CD4-positive, alpha-beta T cell treated with Interleukin-1 beta for 1 hour (primary cell): ENCODE results near the gene TP63.

Experiments
- DNase-seq, 2 donors: peaks; one replicate each; pipeline ENCODE4 v3.0.0-alpha.2; 2020 to 2022

TP63 gene

DNA sequence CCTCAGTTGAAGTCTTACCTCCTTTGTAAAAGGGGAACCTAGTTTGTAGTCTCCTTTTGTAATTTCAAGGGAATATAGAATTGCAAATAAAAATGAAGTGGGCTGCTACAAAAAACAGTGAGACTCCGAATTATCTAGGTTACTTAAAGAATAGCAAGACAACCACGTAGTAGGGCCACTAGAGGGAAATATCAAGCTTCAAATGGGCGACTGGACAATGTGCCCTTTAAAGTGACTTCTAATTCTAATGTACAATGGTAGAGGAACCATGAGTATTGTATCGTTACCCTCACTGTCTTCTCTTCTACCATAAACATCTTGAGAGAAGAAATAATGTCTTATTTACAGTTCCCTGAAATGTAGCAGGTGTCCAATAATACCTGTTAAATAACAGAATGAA is 56.3 kb downstream of the TP63 start:
- DNase-seq: no peak

DNA sequence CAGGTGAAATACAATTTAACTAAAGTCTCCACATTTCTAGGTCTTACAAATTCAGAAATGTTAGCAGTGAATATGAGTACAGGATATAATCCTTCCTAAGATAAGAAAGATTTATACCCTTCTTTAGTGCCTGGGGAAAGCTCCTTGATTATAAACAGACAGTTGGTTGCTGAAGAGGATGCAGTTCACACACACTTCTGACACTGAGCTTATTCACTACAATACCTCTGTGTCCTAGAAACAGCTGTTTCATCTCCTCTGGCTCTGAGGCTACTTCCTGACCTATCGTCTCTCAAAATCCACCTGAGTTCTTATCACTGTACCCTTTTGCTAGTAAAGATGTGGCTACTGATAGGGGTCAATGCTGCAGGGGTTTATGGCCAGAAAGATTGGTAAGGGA is 57.1 kb downstream of the TP63 start:
- DNase-seq: no peak

DNA sequence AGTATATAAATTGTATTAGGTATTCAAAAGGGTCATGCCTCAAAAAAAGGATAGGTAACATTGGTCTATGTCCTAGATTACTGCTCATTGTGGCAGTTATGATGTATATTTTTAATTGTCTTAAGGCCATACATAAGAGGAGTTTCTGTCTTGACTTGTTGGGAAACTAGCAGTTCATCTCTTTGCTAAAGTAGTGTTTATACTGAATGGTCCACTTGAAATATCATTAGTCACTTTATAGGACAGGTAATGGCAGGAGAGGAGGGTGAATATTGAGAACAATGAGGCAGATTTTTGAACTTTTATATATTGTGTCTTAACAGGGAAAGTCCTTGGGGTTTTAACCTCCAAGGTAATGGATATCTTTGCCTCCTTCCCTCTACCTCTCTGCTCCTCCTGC is 58.4 kb downstream of the TP63 start:
- no peak for DNase-seq

DNA sequence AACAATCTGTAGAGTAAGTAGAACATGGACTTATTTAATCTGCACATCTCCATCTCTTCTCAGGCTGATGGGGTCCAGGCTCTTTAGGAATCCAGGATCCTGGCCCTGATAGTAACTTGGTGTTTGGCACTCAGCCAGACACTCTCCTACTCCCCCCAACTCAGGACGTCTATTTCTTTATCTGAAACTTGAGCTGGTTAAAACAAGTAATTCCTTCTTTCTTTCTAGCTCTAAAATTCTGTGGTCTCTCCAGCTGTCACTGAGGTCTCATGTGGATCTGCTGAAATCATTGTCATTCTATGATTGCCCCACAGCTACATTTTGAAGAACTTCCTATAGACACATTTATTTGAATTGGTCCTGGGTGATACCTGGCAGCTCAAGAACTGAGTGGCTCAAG is 59.0 kb downstream of the TP63 start:
- DNase-seq: no peak

DNA sequence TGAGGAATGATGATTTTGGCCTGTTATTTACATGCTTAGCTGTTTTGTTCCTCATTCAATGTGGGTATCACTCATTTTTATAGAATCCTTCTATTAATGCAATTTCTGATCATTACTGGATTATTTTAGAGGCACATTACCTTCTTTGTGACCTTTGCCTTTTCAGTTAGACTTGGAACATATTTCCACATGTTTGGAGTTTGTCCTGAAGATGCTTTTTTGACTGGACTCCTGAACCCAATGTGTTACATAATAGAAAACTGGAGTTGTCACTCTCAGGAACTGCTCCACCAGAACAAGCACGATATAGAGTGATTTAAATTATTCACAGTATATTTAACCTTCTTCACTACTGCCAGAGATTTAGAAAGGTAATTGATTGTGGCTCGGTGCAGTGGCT is 59.5 kb downstream of the TP63 start:
- no peak for DNase-seq

DNA sequence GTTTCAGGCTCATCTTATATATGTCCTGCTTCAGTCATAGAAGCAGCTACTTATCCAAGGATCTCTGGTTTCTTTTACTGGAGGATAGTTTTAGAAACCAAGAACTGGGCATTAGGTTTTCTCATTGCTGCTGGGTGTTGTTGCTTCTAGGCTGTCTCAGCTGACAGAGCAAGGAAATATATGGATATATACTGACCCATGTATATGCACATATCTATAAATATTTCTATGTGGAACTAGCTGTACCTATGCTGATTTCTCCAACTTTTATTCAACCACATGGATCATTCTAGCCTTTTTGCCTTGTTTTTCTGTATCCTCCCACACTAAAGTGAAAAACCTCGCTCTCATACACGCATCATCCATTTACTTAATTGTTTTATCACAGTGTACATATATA is 64.2 kb downstream of the TP63 start:
- DNase-seq: no peak

DNA sequence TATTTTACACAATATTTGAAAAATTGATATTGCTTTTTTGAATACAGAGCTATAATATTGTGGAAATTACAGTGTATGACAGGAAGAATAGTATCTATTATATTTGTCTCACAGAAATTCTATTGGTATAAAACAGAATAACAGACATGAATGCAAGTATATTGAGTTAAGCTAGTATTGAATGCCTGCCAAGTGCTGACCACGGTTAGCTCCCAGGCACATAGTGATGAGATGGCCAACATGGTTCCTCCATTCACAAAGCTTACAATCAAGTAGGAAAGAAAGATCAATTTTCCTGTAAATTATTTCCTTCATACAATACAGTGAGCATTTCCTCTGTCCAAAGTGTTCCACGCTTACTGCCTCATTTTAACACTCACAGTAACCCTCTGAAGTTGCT is 67.6 kb downstream of the TP63 start:
- DNase-seq: no peak

DNA sequence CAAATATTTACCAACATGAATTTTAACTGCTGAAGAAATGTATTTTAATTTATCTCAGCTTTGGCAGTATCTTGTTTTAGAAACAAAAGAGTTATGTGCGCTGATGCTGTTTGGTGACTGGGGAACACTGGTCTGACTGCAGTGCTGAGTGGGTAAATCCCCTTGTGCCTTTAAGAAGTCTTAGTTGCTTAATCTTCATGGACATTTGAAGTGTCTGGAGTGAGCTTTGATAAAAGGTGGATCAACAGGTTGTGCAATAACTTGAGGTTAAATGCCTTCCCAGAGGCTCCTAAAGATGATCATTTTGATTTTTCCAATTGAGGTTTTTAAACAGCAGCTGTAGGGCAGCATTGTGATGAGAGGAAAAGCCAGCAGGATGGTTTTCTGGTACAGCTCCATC is 68.7 kb downstream of the TP63 start:
- DNase-seq: no peak

DNA sequence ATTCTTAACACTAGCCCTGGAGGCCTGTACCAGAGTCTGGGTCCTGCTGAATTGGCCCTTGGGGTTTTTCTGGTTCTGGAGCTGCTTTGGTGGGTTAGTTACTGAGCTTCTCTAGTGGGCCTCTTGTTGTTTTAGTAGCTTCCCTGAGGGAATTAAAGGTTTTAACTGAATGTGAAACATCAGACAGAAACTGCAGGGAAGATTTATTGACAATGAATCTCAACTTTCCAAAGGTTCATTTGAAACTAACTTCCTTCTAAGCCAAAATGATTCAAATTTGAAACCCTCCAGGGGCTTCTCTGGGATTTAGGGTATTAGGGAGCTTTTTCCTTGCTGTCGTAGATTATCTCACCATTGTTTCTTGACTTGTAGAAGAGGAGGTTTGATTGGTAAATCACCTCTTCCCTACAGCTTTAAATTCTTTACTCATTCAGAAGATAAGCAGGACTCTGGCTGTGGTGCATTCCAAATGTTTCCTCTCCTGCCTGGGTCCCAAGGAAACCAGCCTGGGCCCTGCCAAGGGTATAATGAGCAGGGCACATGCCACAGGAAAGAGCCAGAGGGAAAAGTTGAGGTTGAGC is 71.0 kb downstream of the TP63 start:
- DNase-seq: no peak

DNA sequence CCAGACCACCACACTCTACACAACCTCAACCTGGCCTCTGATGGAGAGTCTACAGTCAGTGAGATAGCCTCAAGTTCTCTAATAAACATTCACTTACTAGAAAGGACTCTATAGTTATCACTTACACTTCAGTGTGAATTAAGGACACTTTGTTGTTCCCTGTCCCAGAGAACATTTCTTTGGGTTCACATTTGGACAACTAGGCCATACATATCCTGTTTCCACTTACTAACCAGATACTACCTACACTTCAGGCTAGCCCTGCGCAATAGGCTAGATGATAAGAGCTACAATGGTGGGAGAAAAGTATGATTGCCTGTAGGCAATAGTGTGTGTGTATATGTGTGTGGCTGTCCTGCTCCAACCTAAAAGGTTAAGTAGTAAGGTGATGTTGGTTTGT is 72.7 kb downstream of the TP63 start:
- no peak for DNase-seq

DNA sequence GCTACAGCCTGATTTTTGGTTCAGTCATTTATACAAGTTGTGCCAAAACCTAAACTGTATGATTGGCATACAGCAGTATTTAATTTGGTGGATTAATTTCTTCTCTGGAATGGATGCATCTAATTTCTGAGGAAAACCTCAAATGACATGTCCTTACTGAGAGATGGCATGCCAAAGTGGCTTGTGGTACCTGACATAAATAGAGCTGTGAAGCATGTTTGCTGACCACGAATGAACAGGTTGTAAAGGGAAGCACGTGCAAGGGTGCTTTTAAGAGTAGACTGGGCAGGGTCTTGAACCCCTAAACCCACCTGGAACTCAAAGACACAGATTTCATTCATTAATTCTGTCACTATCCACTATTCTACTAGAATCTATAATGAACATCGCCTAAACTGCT is 77.2 kb downstream of the TP63 start:
- no peak for DNase-seq

DNA sequence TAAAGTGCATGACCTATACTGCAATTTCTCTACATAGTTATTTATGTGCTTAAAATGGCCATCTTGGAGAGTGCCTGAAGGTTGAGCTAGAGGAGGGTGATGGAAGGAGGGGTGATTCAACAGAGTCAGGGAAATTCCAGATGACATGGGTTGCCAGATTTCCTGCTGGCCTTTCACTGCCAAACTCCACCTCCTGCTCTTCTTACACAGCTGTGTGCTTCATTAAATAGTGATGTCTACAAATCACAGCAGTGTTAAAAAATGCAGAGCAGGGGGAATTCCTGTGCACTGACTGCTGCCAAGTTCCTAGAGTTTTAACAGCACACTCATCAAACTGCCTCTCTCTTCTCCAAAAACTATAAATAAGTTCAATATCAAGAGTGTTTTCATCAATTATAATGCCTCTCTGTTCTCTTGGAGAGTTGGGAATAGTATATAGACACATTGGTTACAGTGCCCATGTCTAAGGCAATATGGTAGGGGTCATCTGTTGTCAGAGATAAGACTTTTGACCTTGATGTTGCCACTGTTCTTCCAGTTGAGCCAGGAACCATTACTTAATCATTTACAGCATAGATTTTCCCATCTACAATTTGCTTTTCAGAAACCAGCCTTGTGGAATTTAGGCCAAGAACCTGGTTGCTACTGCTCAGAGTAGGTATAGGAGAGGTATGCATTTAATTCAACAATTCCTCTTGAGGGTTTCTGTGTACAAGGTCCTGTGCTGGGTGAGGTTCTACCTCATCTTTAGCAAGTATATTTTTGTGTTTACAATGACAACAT is 79.6 kb downstream of the TP63 start:
- no peak for DNase-seq

DNA sequence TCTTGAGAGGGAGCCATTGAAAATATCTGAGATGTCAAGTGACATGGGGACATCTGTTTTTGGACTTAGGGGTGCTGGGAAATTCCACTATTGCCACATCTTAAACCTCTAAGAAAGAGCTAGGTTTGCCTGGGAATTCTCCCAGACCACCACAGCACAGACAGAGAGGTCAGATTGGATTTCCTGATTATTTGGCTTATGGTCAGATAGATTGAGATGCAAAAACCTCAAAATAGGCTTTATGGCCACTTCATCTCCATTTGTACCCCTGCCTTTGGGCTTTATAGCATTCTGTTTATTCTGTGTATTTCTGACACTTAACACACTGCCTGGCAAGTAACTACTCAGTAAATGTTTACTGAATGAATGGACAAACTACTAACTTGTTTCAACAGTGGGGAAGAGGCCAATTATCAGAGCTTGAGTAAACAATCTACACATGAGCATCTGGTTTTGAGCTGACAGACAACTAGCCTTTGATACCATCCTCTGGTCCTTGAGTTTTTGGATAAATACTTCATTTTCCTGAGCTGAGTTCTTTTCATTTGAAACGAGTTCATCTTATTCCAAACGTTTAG is 81.8 kb downstream of the TP63 start:
- DNase-seq: no peak

DNA sequence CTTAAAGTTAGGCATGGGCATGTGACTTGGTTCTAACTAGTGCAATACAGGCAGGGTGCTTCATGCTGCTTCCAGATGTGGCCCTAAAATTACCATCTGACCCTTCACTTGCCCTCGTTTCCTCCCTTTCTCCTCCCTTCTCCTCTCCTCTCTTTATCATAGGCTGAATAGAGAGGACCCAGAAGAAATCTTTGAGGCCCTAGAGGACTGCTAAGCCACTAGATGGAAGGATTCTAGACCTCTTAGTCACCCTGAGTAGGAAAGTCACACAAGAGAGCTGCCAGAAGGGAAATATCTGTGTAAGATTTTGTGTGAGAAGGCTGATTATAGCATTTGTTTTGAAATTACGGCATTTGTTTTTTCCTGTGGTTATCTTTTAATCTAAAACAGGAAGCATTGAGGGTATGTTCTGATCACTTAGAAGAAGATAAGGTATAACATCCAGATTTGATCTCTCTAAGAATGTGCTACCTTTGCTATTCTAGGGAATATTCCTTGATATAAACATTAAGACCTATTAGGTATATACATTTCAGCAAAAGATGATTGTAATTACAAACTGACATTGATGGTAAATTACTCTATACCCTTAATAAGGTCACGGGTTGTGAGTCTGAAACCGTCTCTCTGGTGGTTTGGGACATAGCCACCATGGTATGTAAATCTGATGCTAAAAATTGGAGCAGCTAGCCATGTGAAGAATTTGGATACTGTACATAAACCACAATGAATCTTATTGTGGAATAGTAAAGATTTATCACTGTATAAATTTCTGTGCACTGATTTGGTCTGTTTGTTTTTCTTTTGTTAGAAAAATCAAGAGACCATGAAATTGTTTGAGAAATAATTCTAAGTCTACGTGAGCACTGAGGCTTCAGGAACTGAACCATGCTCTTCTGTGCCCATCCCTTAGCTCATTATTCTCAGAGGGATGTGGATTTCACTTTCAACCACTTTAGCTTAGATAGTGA is 84.1 kb downstream of the TP63 start:
- peak in 1 of 2 donors; percentile 4 for DNase-seq

DNA sequence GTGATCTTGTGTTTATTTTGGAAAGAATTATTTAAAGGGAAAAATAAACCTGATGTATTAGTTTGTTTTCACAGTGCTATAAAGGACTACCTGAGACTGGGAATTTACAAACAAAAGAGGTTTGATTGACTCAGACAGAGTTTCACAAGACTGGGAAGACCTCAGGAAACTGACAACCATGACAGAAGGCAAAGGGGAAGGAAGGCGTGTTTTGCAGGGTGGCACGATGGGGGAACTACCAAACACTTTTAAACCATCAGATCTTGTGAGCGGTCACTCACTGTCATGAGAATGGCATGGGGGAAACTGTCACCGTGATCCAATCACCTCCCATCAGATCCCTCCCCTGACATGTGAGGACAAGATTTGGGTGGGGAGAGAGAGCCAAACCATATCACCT is 87.0 kb downstream of the TP63 start:
- no peak for DNase-seq

DNA sequence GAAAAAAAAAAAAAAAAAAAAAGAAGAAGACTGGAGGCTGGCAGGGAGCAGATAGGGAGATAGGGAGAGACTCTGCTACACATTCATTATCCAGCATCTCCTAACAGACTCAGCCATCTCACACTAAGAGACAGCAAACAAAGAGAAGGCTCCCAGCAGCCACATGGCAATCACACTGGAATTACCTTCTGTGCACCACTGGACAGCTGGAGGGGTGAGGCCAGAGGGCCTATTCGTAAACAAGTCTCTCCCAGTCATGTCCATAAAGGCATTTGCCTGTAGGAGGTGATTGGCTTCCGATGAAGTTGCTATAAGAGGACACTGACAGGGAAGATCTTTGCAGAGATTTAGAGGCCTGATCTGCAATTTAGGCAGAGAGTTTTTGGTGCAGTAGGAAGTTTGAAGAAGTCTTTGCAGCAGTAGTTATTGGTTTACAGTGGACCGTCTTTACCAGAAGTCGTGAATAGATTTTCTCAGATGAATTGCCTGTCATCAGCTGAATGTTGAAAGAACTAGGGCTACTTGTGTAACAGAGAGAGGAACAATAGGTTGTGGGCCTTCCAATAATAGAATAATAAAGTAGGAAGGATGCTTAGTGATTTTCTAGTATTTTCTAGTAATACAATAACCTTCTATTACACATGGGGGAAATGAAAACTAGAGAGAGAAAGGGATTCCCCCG is 89.7 kb downstream of the TP63 start:
- no peak for DNase-seq

DNA sequence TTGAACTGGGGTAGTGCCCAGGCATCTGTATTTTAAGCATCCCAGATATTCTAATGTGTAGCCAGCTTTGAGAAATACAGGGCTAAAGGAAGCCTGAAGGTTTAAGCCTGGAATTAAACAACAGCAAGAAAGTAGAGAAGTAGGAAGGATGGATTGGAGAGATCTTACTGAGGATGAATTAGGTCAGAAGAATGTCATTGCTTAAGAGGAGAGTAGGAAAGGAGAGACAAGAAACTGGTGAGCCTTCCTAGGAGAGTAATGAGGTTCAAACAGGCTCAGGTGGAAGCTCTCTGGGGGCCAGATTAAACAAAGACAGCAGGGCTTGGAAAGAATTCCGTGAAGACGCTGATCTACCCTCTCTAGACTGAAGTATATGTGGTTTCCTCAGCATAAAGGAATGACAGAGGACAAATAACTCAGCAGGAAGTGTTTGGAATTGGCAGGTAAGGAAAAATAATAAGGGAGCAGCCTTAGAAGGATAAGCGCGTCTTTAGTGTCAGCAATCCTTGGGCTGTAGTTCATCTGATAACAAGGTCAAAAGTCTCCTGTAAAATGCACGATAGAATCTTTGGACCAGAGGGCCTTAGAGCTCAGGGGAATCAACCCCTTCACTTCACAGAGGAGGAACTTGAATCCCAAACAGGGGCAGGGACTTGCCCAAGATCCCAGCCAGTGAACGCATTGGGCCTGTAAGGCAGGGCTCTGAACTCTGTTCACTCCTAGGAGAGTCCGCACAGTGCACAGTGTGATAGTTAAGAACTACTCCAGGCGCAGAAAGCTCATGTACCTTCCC is 90.9 kb downstream of the TP63 start:
- DNase-seq: no peak

DNA sequence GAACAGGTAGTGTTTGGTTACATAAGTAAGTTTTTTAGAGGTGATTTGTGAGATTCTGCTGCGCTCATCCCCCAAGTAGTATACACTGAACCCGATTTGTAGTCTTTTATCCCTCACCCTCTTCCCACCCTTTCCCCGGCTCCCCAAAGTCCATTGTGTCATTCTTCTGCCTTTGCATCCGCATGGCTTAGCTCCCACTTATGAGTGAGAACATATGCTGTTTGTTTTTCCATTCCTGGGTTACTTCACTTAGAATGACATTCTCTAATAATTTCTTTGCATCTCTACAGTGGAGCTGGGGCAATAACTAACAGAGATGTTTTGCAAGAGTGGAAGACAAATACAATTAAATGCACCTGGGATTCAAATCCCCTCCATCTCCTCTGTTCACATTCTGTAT is 93.2 kb downstream of the TP63 start:
- DNase-seq: no peak

DNA sequence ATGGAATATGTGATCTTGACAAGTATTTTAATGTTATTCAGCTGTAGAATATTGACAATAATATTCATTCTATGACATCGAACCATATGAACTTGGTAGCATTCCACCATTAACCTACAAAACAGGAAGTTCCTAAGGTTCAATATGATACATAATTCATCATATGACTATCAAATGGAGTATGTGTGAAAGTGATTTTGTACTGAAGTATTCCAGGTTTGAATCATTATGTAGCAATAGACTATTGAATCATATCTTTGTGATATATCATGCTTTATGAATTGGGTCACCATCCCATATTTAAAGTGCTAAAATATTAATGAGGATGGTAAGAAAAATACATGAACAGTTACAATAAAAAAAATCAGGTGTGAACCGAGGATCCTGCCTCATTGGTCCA is 95.1 kb downstream of the TP63 start:
- no peak for DNase-seq

DNA sequence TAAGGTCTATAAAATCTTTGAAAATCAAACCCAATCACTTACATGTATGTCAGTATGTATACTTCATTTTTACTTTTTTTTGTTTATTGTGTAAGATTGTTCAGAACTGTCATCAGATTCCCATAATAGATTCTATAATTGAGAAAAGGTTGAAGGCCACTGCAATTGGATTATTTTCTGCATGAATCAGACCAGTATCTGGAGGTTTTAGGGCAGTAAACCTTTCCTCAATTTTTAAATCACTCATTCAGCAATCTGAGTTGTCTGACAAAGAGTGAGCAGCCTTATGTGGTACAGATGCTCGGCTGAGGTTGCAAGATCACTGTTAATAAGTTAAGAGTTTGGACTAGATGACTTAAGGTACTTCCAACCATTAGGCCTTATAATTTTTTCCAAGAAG is 96.0 kb downstream of the TP63 start:
- DNase-seq: no peak

DNA sequence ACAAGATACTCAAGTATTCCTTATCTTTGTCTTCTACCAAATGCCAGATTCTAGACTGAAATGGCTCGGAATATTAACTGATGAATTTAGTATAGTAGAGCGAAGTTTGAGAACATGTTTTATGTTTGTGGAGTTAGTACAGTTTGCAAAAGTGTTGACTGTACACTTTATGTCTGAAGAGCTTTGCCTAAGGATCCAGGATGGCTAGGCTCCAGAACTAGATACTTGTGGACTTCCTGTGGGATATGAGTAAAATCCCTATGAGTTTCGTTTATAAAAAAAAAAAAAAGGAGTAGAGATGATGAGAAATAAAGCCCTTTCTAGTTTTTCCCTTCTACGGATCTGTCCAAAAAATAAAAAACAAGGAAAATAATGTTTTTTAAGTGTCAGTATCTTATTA is 96.7 kb downstream of the TP63 start:
- no peak for DNase-seq

DNA sequence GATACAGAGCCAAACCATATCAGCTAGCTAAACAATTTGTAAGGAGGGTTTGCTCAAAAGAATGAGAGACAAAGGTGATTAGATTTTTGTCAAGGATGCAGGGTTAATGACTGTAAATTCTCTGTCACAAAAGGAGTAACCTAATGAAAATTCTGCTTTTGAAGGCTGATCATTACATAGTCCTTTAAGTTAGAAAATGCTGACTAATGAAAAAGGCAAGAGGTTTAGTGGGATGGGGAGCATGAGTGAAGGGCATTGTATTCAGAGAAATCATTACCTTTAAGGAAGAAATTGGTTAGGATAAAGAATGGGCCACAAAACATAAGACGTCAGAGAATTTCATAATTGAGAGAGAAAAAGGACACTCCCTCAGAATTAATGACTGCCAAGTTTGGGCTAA is 97.7 kb downstream of the TP63 start:
- no peak for DNase-seq
